Chondrocyte (in vitro differentiated cells): ENCODE measurements around the gene INF2. TPM values are rescaled to one million over a fixed set of nuclear protein-coding genes. Genes with fewer than 3 reads are reported as not detected.

ENCODE experiments used
- DNase-seq: peaks from one replicate; pipeline ENCODE4 v3.0.0; 2021; ENCODE audit warnings: mixed read lengths, low spot score
- H3K27ac Mint-ChIP-seq: one replicate; pipeline ENCODE4 v1.8.0; 2021; ENCODE audit warnings: mild to moderate bottlenecking, moderate library complexity, mixed read lengths; ENCODE audit not compliant: unreplicated experiment
- H3K27me3 Mint-ChIP-seq: 2 replicates; pipeline ENCODE4 v1.8.0; 2021; ENCODE audit warnings: low read depth, mixed read lengths
- H3K36me3 Mint-ChIP-seq: 2 replicates; pipeline ENCODE4 v1.8.0; 2021; ENCODE audit warnings: low read depth, mixed read lengths
- H3K4me1 Mint-ChIP-seq: 2 replicates; pipeline ENCODE4 v1.8.0; 2021; ENCODE audit warnings: low read depth, mild to moderate bottlenecking, mixed read lengths
- H3K4me3 Mint-ChIP-seq: one replicate; pipeline ENCODE4 v1.8.0; 2021; ENCODE audit warnings: mild to moderate bottlenecking, moderate library complexity, mixed read lengths; ENCODE audit not compliant: unreplicated experiment
- H3K9me3 Mint-ChIP-seq: 2 replicates; pipeline ENCODE4 v1.8.0; 2021; ENCODE audit warnings: low read depth, mixed read lengths
- CTCF ChIP-seq: fragments of 200-600 bp; sonication (generic); IDR thresholded peaks from 2 replicates; pipeline ENCODE4 v1.5.0; 2021; ENCODE audit warnings: antibody characterized with exemption, mild to moderate bottlenecking, moderate library complexity
- total RNA-seq: library from RNA; stranded (reverse); gene quantifications from 3 replicates; pipeline ENCODE4 v1.2.1, GENCODE V29; 2021

INF2 gene
- total RNA-seq, 1 donor from 2014 or later, result 117 TPM

GRCh38 chr14:104723651-104724406 lies 34.4 kb downstream of the INF2 start, which contains the start of gene ADSS1:
TSS of gene ADSS1 (plus strand) at chr14:104724229. CDS start at chr14:104724271, 42 bp downstream.
- H3K36me3 Mint-ChIP-seq, result peaks cover 6% of the 10 kb centered on the region
- peak within 1 kb of the TSS; percentile 40 for H3K4me3 Mint-ChIP-seq
- H3K4me1 Mint-ChIP-seq, result peaks cover 25% of the 10 kb centered on the region
- no peak for DNase-seq
- peak; percentile 89 for TF ChIP-seq CTCF
- no peak within 1 kb of the TSS for H3K27ac Mint-ChIP-seq
- no peaks in the 10 kb centered on the region for H3K9me3 Mint-ChIP-seq
- no peaks in the 10 kb centered on the region for H3K27me3 Mint-ChIP-seq

GRCh38 chr14:104724407-104724980 lies 35.1 kb downstream of the INF2 start:
- Mint-ChIP-seq H3K36me3 (peaks cover 6% of the 10 kb centered on the region), H3K27me3 (peaks cover 3% of the 10 kb centered on the region), H3K9me3 (no peaks in the 10 kb centered on the region), H3K27ac (no peak overlapping the region), H3K4me3 (peak overlapping the region; percentile 40), H3K4me1 (peaks cover 25% of the 10 kb centered on the region)
- no peak for DNase-seq
- no peak for TF ChIP-seq CTCF

DNA sequence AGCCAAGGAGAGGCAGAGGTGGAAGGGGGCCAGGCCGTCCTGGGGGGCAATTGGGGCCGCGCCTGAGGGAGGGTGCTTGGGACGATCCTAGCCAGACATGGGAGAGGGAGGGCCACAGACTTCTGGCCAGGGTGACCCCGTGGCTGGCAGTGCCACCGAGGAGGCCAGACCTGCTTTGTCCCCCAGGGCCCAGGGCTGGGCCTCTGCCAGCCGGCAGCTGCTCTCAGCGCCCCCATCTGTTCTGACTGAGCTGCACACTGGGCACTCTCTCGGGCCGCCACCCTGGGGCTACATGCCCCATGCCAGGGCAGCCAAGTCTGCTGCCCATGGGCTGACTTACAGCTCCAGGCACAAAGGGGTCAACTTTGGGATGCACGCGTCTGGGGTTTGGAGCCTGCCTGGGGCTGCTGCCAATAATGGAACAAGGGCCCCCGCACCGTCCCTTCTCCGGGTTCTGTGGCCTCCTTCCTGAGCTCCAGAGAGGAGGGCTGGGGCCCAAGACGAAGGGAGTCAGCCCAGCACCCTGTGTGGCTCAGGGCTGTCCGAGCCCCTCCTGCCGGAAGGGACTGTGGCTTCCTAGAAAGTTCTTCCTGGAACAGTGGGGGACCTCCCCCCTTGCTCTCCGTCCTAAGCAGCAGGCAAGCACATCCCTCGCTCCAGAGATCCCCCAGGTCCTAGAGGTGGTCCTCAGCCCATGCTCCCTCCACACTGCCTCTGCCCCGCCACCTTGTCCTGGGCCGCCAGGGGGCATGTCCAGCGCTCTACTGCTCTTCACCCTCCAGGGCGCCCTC lies 35.8 kb downstream of the INF2 start:
- H3K36me3 Mint-ChIP-seq, result peaks cover 4% of the 10 kb centered on the region

GRCh38 chr14:104725772-104726548 lies 36.5 kb downstream of the INF2 start:
- DNase-seq, result no peak
- no peak overlapping the region for H3K27ac Mint-ChIP-seq
- H3K4me1 Mint-ChIP-seq, result peaks cover 25% of the 10 kb centered on the region
- TF ChIP-seq CTCF, result no peak
- no peaks in the 10 kb centered on the region for H3K9me3 Mint-ChIP-seq
- no peak overlapping the region for H3K4me3 Mint-ChIP-seq
- peaks cover 3% of the 10 kb centered on the region for H3K27me3 Mint-ChIP-seq
- peaks cover 4% of the 10 kb centered on the region for H3K36me3 Mint-ChIP-seq

More for the DNA sequence above, 35.8 kb downstream of the INF2 start:
- TF ChIP-seq CTCF, result peak; percentile 59
- no peaks in the 10 kb centered on the region for H3K9me3 Mint-ChIP-seq
- H3K27ac Mint-ChIP-seq, result no peak overlapping the region
- no peak for DNase-seq
- H3K4me1 Mint-ChIP-seq, result peaks cover 25% of the 10 kb centered on the region
- H3K27me3 Mint-ChIP-seq, result peaks cover 3% of the 10 kb centered on the region
- peak overlapping the region; percentile 40 for H3K4me3 Mint-ChIP-seq
